ENCODE measurements around the gene PLEKHA6.

DNA sequence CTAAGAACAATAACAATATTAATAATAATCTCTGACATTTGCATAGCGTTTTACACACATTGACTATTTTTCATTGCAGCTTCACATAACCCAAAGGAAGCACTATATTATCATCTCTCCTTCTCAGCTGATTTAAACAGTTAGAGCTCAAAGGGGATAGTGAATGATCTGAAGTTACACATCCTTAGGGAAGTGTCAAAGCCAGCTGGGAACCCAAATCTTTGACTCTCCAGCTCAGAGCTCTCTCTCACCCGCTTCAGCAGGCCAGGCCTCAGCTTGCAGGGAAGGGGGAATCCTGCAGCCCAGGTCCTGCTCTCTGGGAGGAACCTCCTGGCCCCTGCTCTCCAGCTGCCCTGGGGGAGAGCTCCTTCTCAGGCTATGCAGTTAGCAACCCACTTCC is 26.3 kb downstream of the PLEKHA6 start:
- no peak for TF ChIP-seq POLR2A (IDR thresholded peaks at IDR 0.05)
- TF ChIP-seq, protein P1, sequence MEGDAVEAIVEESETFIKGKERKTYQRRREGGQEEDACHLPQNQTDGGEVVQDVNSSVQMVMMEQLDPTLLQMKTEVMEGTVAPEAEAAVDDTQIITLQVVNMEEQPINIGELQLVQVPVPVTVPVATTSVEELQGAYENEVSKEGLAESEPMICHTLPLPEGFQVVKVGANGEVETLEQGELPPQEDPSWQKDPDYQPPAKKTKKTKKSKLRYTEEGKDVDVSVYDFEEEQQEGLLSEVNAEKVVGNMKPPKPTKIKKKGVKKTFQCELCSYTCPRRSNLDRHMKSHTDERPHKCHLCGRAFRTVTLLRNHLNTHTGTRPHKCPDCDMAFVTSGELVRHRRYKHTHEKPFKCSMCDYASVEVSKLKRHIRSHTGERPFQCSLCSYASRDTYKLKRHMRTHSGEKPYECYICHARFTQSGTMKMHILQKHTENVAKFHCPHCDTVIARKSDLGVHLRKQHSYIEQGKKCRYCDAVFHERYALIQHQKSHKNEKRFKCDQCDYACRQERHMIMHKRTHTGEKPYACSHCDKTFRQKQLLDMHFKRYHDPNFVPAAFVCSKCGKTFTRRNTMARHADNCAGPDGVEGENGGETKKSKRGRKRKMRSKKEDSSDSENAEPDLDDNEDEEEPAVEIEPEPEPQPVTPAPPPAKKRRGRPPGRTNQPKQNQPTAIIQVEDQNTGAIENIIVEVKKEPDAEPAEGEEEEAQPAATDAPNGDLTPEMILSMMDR (IDR thresholded peaks at IDR 0.05 in 4 of 5, conservative IDR thresholded peaks at IDR 0.05 in 1 of 5) = no peak
